ENCODE results near the gene TMEM126A. TPM values are rescaled to one million over a fixed set of nuclear protein-coding genes. Genes with fewer than 3 reads are reported as not detected.
"Not testable (repeated sequence)": the region's sequence is repeated elsewhere in the genome, so short reads cannot be mapped to it uniquely, and the experiment has no call there.

The TMEM126A gene
- total and polyA plus RNA-seq, 4 donors = 19.9 to 58.4 (median 34.9) TPM

DNA sequence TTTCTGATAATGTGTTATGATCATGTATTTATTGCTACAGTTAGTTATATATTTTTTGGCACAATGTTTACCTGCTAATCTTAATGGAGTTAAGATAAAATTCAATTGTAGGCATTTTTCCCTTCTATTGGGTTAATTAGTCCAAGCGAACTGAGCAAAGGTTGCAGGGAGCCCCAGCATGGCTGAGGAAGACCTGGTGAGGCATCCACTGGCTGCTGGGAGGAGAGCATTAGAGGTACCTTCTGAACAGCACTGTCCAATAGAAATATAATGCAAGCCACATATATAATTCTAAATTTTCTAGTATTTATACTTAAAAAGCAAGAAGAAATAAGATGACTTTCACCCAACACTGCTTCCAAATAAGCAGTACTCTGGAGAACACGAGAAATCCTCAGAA, 689 bp upstream of the TMEM126A start:
- intact Hi-C loops (cut with DNase I) = loop anchor here in 1 of 2 donors (2.0 kb wide), 1 partner anchor 18 kb away; the partner anchor contains the start of gene TMEM126B
- Histone ChIP-seq H3K27me3 (ENCODE audit: control insufficient read depth in 1 of 2, insufficient read depth in 2 of 2, low read length in 1 of 2) (no peaks in the 10 kb centered on the region), H3K27ac (ENCODE audit: low read depth in 1 of 2, low read length in 2 of 2) (peak overlapping the region in 1 of 2 donors; percentile 77), H3K9me3 (ENCODE audit: control insufficient read depth, low read length) (no peaks in the 10 kb centered on the region), H3K36me3 (ENCODE audit: control insufficient read depth in 1 of 2, insufficient read depth in 2 of 2, low read length in 1 of 2) (peaks cover 0 to 2% of the 10 kb centered on the region in 2 donors), H3K4me1 (ENCODE audit: control insufficient read depth in 1 of 2, insufficient read depth in 2 of 2, low read length in 2 of 2) (no peaks in the 10 kb centered on the region), H3K4me3 (ENCODE audit: low read length in 2 of 2) (peak overlapping the region; percentile 61 to 92)
- DNase-seq = no peak
- peak; percentile 9 for ATAC-seq (ENCODE audit: low FRiP score)
- 22 to 24% methylated on average over 2 of the region's 2 CpGs for WGBS, 2 donors

DNA sequence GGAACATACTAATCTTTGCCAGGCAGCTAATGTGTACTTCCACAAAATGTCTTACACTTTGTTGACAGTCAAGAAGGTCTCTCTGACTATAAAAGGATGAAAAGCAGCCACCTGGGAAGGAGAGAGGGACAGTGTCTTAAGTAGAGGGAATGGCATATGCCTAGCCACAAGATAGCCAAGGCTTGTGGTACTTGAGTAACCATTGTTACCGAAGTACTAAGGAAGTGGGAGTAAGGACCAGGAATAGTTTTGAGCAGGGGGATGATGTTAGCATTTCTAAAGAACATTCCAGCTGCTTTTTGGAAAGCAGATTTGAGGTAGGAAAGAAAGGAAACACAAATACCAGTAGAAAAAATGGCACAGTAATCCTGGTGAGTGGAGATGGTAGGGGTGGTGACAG, 3.4 kb downstream of the TMEM126A start:
- 85 to 87% methylated on average over 1 of the region's 1 CpG for WGBS, 2 donors
- ATAC-seq (ENCODE audit: low FRiP score) = no peak

DNA sequence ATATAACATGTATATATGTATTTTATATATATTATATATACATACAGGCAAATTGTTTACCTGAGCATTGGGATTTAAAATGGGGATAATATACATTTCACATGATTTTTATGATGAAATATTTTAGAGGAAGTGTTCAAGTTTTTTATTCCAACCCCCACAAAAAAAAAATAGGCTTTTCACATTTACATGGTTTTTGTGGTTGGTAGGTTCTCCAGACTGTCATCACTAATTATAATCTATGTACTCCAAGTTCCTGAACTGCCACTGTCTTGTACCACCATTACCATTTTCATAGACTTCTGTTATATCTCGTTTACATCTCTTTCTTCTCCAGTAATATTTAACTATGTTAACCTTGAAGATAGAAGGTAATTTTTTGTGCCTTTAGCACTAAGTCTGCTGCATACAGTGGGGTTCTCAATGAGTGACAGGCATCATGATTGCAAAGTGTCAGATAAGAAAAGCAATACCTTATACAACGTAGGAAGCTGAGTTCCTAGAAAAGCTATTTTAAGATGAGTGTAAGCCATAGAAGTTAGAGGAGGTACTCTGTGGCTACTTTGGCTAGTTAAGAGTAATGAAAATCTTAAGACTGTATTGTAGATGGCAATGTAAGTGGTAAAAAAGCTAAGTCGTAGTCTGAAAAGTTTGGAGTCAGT, 5.2 kb downstream of the TMEM126A start:
- no peaks in the 10 kb centered on the region for H3K27me3 ChIP-seq (ENCODE audit: control insufficient read depth in 1 of 2, insufficient read depth in 2 of 2, low read length in 1 of 2)
- no peak for ATAC-seq (ENCODE audit: low FRiP score)

More for the DNA sequence above, 3.4 kb downstream of the TMEM126A start:
- no peak for DNase-seq
- Histone ChIP-seq H3K36me3 (ENCODE audit: control insufficient read depth in 1 of 2, insufficient read depth in 2 of 2, low read length in 1 of 2) (peaks cover 0 to 2% of the 10 kb centered on the region in 2 donors), H3K9me3 (ENCODE audit: control insufficient read depth, low read length) (no peaks in the 10 kb centered on the region), H3K27me3 (ENCODE audit: control insufficient read depth in 1 of 2, insufficient read depth in 2 of 2, low read length in 1 of 2) (no peaks in the 10 kb centered on the region), H3K4me3 (ENCODE audit: low read length in 2 of 2) (no peak overlapping the region), H3K4me1 (ENCODE audit: control insufficient read depth in 1 of 2, insufficient read depth in 2 of 2, low read length in 2 of 2) (no peaks in the 10 kb centered on the region), H3K27ac (ENCODE audit: low read depth in 1 of 2, low read length in 2 of 2) (no peak overlapping the region)
- intact Hi-C loops (cut with DNase I) = no loop called here

DNA sequence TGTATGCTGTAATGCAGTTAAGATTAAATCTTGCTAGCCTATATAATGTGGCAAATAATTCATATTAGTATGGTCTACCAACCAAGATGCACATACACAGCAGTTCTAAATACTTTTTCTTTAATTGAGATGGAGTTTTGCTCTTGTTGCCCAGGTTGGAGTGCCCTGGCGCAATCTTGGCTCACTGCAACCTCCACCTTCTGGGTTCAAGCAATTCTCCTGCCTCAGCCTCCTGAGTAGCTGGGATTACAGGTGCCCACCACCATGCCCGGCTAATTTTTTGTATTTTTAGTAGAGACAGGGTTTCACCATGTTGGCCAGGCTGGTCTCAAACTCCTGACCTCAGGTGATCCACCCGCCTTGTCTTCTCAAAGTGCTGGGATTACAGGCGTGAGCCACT, 6.6 kb downstream of the TMEM126A start:
- H3K9me3 ChIP-seq (ENCODE audit: control insufficient read depth, low read length); DNase-seq; H3K27ac ChIP-seq (ENCODE audit: low read depth in 1 of 2, low read length in 2 of 2); H3K27me3 ChIP-seq (ENCODE audit: control insufficient read depth in 1 of 2, insufficient read depth in 2 of 2, low read length in 1 of 2); H3K4me1 ChIP-seq (ENCODE audit: control insufficient read depth in 1 of 2, insufficient read depth in 2 of 2, low read length in 2 of 2); H3K36me3 ChIP-seq (ENCODE audit: control insufficient read depth in 1 of 2, insufficient read depth in 2 of 2, low read length in 1 of 2); intact Hi-C loops (cut with DNase I); ATAC-seq (ENCODE audit: low FRiP score); H3K4me3 ChIP-seq (ENCODE audit: low read length in 2 of 2): not testable (repeated sequence)
- 92 to 95% methylated on average over 4 of the region's 4 CpGs for WGBS, 2 donors

More for the DNA sequence above, 5.2 kb downstream of the TMEM126A start:
- intact Hi-C loops (cut with DNase I) = no loop called here
- Histone ChIP-seq H3K4me3 (ENCODE audit: low read length in 2 of 2) (no peak overlapping the region), H3K9me3 (ENCODE audit: control insufficient read depth, low read length) (no peaks in the 10 kb centered on the region), H3K27ac (ENCODE audit: low read depth in 1 of 2, low read length in 2 of 2) (no peak overlapping the region), H3K4me1 (ENCODE audit: control insufficient read depth in 1 of 2, insufficient read depth in 2 of 2, low read length in 2 of 2) (no peaks in the 10 kb centered on the region), H3K36me3 (ENCODE audit: control insufficient read depth in 1 of 2, insufficient read depth in 2 of 2, low read length in 1 of 2) (peaks cover 0 to 2% of the 10 kb centered on the region in 2 donors)
- 56% methylated on average over 3 of the region's 3 CpGs for WGBS, 2 donors
- DNase-seq = no peak

DNA sequence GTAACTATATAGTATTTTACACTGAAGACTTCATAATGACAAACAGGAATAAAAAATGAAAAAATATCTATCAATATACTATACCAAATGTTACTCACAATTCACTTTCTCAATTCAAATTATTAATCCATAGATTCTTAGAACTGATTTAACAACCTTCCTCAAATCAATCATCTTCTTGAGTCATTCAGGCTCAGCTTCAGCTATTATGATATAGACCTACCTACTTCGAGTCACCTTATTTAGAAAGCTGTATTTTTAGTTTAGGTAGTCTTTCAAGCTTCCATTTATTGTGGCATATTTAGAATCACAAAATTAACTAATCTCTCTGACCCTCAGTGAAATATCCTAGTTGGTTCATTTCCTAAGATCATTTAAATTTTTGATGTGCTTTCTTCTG, 9.0 kb downstream of the TMEM126A start:
- Histone ChIP-seq H3K4me3 (ENCODE audit: low read length in 2 of 2) (no peak overlapping the region), H3K36me3 (ENCODE audit: control insufficient read depth in 1 of 2, insufficient read depth in 2 of 2, low read length in 1 of 2) (no peaks in the 10 kb centered on the region), H3K4me1 (ENCODE audit: control insufficient read depth in 1 of 2, insufficient read depth in 2 of 2, low read length in 2 of 2) (no peaks in the 10 kb centered on the region), H3K27me3 (ENCODE audit: control insufficient read depth in 1 of 2, insufficient read depth in 2 of 2, low read length in 1 of 2) (no peaks in the 10 kb centered on the region), H3K27ac (ENCODE audit: low read depth in 1 of 2, low read length in 2 of 2) (no peak overlapping the region), H3K9me3 (ENCODE audit: control insufficient read depth, low read length) (no peaks in the 10 kb centered on the region)
- intact Hi-C loops (cut with DNase I) = no loop called here
- no peak for ATAC-seq (ENCODE audit: low FRiP score)
- WGBS, 2 donors = 79 to 82% methylated on average over 1 of the region's 1 CpG
- DNase-seq = no peak

DNA sequence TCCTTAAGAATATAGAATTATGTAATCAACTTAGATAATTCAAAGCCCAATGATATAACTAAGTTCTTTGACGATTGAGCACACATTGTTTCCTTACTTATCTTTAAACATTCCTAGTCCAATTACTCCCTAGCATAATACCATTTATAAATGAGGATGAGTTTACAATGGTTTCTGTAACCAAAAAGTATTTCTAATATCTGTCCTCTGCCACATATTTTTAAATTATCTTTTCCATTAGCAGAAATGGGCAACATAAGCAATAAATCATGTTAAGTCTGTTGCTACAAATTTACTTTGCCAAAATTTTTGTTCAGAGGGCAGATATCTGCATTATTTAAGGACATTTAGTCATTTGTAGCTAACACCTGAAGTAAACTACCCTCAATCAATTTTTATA, 10.4 kb downstream of the TMEM126A start:
- DNase-seq (no peak), ATAC-seq (ENCODE audit: low FRiP score) (no peak)
- WGBS, 2 donors = 13 to 24% methylated on average over 1 of the region's 1 CpG
- H3K27ac ChIP-seq (ENCODE audit: low read depth in 1 of 2, low read length in 2 of 2) = no peak overlapping the region
- H3K4me3 ChIP-seq (ENCODE audit: low read length in 2 of 2) = no peak overlapping the region
- intact Hi-C loops (cut with DNase I) = no loop called here
- H3K27me3 ChIP-seq (ENCODE audit: control insufficient read depth in 1 of 2, insufficient read depth in 2 of 2, low read length in 1 of 2) = no peaks in the 10 kb centered on the region
- H3K36me3 ChIP-seq (ENCODE audit: control insufficient read depth in 1 of 2, insufficient read depth in 2 of 2, low read length in 1 of 2) = no peaks in the 10 kb centered on the region
- H3K4me1 ChIP-seq (ENCODE audit: control insufficient read depth in 1 of 2, insufficient read depth in 2 of 2, low read length in 2 of 2) = no peaks in the 10 kb centered on the region
- no peaks in the 10 kb centered on the region for H3K9me3 ChIP-seq (ENCODE audit: control insufficient read depth, low read length)

DNA sequence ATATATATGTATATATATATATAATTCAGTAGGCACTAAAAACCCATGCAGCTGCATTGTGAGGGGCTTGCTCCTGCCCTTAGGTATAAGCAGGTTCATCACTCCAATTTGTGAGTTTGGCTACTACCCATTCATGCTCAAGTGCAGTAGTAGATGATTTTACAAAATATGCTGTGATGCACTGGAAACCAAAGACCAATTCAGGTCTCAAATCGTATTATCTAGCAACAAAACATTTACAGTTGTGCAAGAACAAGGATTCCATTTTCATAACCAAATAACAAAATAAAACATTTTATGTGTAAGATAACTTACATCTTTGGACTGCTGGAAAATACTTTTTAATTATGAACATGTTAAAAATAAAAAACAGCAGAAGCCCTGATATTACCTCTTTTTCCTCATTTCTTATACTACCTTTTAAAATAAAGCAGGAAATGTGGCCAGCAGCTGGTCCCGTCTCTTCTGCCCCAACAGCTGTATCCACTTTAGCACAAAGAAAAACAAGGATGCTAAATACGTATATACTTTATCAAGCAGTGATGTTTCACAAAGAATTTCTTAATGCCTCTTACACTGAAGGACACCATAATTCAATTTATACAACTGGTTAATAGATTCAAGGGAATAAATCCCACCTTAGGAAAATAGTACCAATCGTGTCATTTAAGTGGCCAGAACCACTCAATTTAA, 14.4 kb downstream of the TMEM126A start:
- DNase-seq = no peak
- intact Hi-C loops (cut with DNase I) = no loop called here
- Histone ChIP-seq H3K9me3 (ENCODE audit: control insufficient read depth, low read length) (no peaks in the 10 kb centered on the region), H3K4me1 (ENCODE audit: control insufficient read depth in 1 of 2, insufficient read depth in 2 of 2, low read length in 2 of 2) (no peaks in the 10 kb centered on the region), H3K4me3 (ENCODE audit: low read length in 2 of 2) (peak overlapping the region; percentile 27 to 40), H3K27me3 (ENCODE audit: control insufficient read depth in 1 of 2, insufficient read depth in 2 of 2, low read length in 1 of 2) (no peaks in the 10 kb centered on the region), H3K36me3 (ENCODE audit: control insufficient read depth in 1 of 2, insufficient read depth in 2 of 2, low read length in 1 of 2) (no peaks in the 10 kb centered on the region), H3K27ac (ENCODE audit: low read depth in 1 of 2, low read length in 2 of 2) (no peak overlapping the region)
- no peak for ATAC-seq (ENCODE audit: low FRiP score)
- 2 to 3% methylated on average over 4 of the region's 4 CpGs for WGBS, 2 donors

DNA sequence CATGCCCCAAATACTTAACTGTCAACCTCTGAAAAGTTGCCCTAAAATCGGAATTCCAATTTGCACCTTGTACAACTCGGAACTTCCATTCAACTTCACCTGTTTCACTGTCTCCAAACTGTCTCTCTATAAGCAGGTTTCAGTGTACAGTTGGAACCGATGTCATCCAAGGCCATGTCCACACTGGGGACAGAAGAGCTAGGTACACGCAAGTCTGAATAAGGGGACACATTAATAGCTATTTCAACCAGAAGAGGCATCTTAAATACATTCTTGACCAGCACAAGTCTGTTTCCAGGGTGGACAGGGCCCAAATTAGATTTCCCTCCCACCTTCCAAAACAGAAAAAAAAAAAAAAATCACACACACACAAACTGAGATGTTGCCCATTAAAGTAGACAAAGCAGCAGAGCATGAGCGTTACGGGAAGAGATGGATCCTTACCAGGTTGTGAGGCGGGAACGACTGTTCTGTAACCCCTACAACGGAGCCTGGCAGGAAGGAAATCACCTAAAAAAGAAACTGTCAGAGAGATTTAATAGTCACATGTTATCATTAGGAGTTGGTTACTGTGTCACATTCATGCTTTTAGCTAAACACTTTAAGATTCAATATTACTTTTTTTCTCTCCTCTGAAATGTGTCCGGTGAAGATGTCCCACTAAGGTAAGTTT, 15.4 kb downstream of the TMEM126A start:
- Histone ChIP-seq H3K4me3 (ENCODE audit: low read length in 2 of 2) (peak overlapping the region; percentile 45 to 59), H3K9me3 (ENCODE audit: control insufficient read depth, low read length) (no peaks in the 10 kb centered on the region), H3K27me3 (ENCODE audit: control insufficient read depth in 1 of 2, insufficient read depth in 2 of 2, low read length in 1 of 2) (no peaks in the 10 kb centered on the region), H3K36me3 (ENCODE audit: control insufficient read depth in 1 of 2, insufficient read depth in 2 of 2, low read length in 1 of 2) (no peaks in the 10 kb centered on the region), H3K4me1 (ENCODE audit: control insufficient read depth in 1 of 2, insufficient read depth in 2 of 2, low read length in 2 of 2) (no peaks in the 10 kb centered on the region), H3K27ac (ENCODE audit: low read depth in 1 of 2, low read length in 2 of 2) (peak overlapping the region in 1 of 2 donors; percentile 91)
- 2 to 3% methylated on average over 10 of the region's 10 CpGs for WGBS, 2 donors
- DNase-seq = no peak
- ATAC-seq (ENCODE audit: low FRiP score) = no peak
- intact Hi-C loops (cut with DNase I) = no loop called here
